GM18511 (cell line): ENCODE measurements around the gene WDCP.
"Not testable (repeated sequence)": the region's sequence is repeated elsewhere in the genome, so short reads cannot be mapped to it uniquely, and the experiment has no call there.

Experiments
- ATAC-seq: cut with Tn5 transposase; IDR thresholded peaks from one replicate; pipeline ENCODE4 v1.9.1; 2021; ENCODE audit warnings: mild to moderate bottlenecking, moderate library complexity; ENCODE audit not compliant: unreplicated experiment

WDCP gene

DNA sequence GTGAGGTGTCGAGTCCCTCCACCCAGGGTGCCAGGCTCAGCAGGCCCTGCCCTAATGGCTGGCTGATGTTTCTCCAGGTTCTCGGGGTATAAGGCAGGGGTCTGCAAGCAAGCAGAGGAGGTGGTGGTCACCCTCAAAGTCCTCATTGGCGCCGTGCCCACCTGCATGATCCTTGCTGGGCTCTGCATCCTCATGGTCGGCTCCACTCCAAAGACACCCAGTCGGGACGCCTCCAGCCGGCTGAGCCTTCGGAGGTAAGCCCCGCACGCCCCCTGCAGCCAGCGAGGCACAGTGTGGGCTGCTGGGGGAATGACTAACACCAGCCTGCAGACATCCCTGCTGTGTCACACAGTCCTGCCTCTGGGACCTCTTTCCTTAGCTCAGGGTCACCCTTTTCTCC, 23.2 kb downstream of the WDCP start:
- ATAC-seq = no peak

DNA sequence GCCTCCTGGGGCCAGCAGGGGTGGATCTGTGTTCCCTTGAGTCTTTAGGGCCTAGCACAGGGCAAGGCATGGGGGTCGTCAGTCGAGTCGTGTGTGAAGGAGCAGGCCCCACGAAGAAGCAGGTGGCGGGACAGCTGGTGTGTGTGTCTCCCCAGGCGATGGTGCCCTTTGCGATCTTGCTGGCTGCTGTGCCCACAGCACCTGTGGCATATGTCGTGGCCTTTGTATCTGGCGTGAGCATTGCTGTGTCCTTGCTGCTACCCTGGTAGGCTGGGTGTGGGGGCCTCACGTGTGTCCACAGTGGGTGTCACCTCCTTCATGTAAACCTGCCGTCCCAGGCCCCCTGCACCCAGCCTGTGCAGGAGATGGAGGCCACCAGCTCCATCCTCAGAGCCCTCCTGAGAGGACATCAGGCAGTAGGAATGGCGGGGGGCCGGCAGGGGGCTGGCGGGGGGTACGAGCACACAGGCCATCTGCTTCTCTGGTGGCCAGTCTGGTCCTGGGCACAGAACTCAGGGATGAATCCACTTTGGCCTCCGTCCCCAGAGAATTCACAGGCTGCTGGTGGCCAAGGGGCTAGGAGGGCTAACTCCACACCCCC, 24.1 kb downstream of the WDCP start:
- ATAC-seq = no peak

DNA sequence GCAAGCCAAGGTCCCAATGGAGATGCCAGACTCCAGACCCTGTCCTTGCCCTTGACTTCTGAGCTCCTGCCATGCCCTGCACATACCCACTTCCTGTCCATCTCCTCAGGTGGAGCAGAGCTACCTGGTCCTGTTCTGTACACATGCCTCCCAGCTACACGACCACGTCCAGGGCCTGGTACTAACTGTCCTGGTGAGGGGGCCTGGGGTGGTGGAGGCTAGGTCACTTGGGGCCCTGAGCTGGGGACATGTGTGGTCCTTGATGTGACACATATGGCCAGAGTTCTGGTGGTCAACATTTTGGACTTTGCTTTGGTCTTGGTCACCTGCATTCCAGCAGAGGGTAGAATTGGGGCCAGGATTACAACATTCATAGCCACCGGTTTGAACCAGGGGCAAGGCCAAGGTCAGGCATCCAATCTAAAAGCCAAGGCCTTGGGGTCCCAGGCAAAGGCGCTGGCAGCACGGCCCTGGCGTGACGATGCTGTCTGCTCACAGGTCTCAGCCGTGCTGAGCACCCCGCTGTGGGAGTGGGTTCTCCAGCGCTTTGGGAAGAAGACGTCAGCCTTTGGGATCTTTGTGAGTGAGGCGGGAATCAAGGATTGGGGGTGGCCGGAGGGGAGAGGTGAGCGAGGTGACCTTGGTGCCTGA, 24.7 kb downstream of the WDCP start:
- no peak for ATAC-seq

DNA sequence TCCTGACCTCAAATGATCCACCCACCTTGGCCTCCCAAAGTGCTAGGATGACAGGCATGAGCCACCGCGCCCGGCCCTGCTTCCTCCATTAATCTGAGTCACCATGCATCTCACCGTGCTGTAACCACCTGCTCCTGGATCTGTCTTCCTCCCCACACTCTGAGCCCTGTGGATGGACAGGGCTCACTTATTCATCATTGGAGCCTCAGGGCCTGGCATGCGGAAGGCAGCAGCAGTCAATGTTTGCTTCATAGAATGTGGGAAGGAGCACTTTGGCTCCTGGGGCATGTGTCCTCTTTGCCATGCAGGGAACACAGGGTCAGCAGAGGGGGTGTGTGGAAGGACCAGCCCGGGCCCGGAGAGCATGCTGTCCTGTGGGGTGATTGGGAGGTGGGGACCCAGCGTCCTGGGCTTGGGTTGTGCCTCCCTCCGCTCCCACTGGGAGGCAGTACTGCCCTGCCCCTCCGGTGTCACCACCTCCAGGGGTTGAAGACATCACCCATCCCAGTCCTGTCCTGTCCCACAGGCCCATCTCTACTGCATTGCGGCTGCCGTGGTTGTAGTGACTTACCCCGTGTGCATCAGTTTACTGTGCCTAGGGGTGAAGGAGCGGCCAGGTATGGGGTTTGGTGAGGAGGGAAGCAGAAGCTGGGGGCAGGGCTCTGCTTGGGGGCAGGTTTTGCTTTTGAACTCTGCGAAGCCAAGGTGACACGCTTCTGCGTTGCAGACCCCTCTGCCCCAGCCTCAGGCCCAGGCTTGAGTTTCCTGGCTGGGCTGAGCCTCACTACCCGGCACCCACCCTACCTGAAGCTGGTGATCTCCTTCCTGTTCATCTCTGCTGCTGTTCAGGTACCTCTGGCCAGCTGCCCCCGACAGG, 25.8 kb downstream of the WDCP start:
- no peak for ATAC-seq

DNA sequence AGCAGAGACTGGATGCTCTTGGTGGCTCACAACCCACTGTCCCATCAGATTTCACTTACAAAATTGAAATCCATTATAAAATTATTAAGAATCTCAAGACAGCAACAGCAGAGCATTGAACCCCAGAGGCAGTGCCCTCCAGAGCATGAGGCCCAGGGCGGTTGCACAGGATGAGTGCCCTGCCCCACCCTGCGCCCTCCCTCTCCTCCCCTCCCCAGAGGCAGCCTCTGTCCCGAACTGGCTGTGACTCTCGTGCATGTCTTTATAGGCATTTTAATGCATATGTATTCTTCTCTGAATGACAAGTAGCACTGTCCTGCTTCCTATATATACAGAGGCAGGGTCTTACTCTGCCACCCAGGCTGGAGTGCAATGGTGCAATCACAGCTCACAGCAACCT, 26.9 kb downstream of the WDCP start:
- ATAC-seq = no peak

DNA sequence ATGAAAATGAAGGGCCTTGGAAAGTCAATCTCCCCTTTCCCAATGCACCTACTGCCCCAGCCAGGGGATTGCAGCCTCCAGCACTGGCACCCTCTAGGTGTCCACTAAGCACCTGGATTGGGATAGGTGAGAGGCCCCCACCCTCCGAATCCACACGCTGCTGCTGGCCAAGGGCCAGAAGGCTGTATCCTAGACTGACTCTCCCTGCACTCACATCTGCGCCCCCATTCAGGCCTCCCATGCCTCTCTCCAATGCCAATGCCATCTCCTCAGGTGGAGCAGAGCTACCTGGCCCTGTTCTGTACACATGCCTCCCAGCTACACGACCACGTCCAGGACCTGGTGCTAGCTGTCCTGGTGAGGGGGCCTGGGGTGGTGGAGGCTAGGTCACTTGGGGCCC, 27.5 kb downstream of the WDCP start:
- no peak for ATAC-seq

DNA sequence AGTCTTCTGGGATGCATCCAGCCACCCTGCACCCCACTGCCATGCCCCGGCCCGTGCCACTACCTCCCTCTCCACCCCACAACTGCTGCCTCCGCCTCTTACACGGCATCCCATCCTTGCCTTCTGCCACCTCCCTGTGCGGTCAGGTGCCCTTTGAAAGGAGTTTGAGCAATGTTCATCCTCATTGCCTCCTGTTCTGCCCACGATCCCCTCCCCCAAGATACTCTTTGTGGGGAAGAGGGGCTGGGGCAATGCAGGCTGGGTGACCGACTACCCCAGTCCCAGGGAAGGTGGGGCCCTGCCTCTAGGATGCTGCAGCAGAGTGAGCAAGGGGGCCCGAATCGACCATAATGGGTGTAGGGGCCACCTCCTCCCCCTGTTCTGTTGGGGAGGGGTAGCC, 28.9 kb downstream of the WDCP start:
- no peak for ATAC-seq

DNA sequence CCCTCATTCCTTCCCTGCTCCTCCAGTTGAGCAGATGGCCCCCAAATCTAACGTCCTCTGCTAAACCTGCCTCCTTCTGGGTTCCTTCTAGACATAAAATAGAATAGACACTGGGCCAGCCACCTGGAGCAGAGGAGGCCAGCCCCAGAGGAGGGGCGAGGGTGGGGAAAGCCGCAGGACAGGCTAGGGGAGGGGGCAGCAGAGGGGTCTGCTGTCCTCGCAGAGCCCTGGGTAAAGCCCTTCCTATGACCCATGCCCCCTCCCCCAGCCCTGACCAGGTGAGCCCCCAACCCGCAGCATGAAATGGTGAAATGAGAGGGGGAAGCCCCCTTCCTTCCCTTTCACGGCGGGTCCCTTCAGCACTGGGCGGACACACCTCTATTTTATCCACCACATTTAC, 29.5 kb downstream of the WDCP start:
- no peak for ATAC-seq

DNA sequence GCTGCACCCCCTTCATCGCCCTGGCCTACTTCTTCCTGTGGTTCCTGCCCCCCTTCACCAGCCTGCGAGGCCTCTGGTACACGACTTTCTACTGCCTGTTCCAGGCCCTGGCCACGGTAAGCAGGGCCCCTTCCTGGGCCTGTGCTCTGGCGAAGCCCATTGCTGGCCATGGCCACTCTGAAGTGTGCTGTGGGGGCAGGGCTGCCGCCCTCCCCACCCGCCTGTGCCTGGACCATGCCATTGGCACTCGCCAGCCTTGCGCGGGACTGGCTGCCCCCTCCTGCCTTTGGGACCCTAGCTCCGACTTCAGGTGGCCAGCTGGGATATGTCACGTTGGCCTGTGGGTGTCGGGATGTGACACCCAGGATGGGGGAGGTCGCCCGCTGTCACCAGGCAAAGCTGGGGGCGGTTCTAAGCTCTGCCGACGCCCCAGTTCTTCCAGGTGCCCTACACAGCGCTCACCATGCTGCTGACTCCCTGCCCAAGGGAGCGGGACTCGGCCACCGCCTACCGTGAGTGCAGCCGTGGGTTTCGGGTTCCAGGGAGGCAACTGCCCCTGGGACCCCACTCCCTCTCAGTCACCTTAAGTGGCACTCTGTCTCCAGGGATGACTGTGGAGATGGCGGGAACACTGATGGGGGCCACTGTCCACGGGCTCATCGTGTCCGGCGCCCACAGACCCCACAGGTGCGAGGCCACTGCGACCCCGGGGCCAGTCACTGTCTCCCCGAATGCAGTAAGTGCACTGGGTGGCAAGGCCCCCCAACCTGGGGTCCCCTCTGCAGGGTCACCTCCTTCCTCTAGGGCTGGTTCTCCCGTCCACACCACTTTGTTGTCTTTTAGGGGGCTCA, 30.1 kb downstream of the WDCP start:
- ATAC-seq = no peak

DNA sequence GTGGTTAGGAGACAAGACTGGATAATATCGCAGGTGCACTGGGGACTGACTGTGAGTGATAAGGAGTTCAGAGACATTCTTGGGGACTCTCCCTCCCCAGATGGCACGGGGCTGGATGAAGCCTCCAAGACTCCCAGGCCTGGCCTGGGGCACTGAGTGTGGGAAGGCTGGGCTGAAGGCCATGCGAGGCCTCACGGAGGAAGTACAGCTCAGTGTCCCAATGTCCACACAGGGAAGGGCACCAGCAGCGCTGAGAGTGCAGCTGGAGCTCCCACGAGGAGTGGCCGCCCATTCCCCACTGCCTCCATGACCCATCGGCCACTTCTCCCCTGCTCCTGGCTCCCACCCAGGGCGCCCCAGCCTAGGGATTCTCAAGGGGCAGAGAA, 30.8 kb downstream of the WDCP start:
- no peak for ATAC-seq

DNA sequence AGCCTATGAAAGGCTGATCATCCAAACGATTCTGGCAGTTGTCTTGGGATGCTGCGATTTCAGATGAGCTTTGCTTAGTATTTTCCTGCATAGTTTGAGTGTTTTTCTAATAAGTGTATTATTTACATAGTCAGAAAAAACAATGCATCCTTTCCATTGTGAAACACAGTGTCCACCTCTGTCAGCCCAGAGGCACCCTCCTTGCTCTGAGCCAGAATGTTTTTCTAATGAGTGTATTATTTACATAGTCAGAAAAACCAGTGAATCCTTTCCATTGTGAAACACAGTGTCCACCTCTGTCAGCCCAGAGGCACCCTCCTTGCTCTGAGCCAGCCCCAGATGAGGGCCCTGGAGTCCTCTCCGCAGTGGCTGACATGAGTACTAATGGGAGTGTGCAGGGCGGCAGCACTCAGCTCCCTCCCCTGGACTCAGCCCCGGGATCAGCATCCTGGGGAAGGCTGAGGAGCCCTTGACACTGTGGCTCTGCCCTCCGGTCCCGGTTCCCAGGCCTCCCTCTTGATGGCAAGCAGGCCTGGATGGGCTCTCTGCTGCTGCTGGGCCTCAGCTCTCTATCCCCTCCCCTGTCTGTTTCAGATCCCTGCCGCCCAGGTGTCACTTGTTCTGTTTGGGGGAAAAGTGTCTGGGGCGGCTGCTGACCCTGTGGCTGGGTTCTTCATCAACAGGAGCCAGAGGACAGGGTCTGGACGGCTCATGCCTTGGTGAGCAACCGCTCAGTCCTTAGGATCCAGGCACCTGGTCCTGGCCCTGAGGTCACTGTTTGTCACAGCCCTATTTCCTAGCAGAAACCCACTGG, 31.4 kb downstream of the WDCP start:
- no peak for ATAC-seq

DNA sequence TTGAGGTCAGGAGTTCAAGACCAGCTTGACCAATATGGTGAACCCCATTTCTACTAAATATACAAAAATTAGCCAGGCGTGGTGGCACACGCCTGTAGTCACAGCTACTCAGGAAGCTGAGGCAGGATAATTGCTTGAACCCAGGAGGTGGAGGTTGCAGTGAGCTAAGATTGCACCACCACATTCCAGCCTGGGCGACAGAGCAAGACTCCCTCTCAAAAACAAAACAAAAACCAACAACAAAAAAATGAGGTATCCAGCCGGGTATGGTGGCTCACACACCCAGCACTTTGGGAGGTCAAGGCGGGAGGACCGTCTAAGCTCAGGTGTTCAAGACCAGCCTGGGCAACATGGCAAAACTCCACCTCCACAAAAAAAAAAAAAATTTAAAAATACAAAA, 32.3 kb downstream of the WDCP start:
- not testable (repeated sequence) for ATAC-seq

DNA sequence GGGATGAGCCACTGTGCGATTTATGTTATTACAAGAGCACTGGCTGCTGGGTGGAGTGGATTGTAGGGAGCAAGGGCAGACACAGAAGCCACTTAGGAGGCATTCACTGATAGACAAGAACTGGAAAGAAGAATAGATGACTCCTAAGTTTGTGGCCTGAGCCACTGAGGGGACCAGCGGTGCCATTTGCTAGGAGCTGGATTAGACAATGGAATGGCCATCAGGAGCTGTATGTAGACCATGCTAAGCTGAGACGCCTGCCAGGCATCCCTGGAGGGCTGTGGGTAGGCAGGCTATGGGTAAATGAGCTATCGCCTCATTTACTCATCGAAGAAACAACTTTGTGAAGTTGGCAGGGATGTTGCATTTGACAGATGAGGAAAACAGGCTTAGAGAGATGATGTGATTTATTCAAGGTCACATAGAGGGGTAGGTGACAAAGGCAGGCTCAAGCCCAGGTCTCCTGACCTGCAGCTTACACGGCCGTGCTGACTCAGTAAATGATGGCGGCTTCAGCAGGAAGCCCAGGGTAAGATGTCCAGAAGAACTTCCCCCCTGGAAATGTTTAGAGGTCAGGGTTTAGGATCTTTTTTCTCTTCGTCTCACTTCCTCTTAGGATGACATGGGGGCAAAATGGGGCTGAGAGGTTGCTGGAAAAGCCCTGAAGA, 34.5 kb downstream of the WDCP start:
- no peak for ATAC-seq

DNA sequence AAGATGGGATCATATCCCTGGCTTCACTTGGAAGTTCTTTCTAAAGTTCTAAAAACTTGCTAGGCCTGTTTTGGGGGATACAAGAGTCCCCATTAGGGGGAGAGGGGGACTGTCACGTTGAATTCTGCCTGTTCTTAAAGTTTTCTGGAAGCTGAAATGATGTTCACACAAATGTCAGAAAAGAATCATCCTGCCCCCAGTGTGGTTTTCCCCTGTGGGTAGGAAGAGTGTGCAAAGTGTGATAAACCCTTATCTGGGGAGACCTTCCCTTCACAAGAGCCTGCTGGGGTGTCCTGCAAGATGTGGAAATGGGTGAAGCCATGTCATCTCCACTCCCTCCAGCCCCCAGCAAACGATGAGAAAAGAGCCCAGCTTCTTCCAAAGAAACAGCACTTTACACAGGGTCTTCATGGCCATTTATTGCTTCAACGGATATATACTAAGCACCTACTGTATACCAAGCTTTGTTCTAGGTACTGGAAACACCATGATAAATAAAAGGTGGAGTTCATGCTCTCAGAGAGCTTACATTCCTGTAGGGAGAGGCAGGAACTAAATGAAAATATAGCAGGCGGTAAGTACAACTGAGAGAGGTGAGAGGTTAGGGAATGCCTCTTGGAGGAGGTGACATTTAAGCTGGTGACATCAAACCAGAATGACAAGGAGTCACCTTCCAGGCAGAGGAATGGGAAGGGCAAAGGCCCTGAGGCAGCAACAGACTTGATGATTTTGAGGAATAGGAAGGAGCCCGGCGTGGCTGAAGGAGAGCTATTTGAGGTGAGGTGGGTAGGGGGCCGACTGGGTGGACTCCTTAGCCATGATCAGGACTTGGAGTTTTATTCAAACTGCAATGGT, 35.7 kb downstream of the WDCP start:
- no peak for ATAC-seq

DNA sequence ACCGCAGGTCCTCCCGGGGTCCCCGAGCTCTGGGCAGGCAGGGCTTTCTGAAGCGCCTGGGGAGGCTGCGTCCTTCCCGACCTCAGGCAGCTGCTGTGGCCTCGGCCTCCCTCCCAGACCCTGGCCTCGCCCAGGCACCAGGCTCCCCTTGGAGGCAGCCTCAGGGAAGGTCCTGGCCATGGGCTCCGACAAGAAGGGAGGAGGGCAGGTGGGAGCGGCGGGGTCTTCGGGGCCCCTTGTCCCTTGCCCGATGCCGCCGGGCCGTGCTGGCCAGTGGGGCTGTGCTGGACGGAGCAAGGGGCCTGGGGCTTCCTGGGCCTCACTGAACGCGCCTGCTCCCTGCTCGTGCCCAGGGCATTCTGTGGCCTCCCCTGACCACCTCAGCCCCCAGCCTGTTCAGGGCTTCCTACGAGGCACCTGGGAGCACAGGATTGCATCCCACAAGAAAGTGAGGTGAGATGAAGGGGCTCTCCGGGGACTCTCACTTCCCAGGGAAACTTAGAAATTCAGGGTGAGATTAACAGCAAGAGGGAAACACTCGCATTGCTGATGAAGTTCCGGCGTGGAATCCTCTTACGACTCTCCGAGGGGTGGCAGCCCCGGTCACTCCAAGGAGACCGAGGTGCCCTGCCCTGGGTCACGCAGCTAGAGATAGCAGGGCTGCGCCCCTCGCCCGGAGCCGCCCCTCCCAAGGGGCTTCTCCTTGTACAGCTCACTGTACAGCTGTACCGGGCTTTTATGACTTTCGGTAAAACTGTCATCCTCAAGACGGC, 36.5 kb downstream of the WDCP start:
- no peak for ATAC-seq

DNA sequence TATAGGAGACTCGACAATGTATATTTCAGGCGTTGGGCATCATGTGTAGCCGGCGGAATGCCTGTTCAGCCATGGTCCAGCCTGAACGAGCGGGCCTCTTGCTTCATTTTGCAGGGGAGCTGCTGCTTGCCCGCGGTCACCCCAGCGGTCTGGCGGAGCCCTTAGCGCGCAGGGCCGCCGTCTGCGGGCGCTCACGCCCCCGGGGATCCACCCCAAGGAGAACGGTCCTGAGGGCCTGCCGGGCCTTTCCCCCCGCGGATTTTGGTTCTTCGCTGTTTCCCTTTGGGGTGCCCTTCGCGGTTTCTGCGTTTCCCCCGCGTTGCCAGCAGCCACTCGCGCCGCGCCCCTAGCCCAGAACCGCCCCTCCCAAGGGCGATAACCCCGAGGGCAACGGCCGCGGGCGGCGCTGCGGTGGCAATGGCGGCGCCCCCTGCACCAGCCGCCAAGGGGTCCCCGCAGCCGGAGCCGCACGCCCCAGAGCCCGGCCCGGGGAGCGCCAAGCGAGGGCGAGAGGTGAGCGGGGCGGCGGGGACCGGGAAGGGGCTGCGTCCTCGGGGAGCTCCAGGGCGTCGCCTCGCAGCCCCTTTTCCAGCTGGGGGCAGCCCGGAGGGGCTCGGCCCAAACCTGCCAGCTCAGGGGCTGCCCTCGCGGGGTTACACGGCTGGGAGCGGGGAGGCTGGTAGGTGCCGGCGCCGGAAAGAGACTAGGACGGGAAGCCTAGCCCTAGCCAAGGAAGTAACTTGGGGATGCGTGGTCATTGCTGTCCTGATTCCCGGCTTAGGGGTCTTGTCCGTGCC, 37.3 kb downstream of the WDCP start, which contains the start of gene MFSD2B:
MFSD2B (plus strand) TSS at position 406 of the 797 bp plus-strand sequence; CDS start at position 418, 12 bp downstream.
- ATAC-seq = no peak

DNA sequence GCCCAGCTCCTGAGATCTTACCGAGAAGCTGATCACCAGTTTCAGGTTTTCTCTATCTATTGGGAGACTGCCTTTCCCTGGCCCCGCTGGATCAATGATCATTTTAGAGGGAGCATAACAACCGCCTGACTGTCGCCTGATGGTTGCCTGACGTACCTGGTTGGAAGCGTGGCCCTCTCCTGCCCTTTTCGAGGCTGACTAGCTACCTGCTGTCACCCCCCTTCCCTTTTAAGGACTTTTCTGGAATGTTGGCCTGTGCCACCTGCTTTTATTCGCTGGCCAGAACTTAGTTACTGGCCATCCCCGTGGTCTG, 37.9 kb downstream of the WDCP start:
- no peak for ATAC-seq
